Colon (tissue), 2 donors: ENCODE measurements around the gene FGD6.
"Not testable (repeated sequence)": the region's sequence is repeated elsewhere in the genome, so short reads cannot be mapped to it uniquely, and the experiment has no call there.

Source experiments
- FAIRE-seq: peaks from 2 replicates; lab custom pipeline; 2012; peaks lifted over from hg19 to GRCh38; lab: Jason Lieb, UNC
- donor health status: control.
- donor health status: control.

Gene FGD6

GRCh38 chr12:95234187-95234586 lies 16.9 kb upstream of the FGD6 start:
- not testable (repeated sequence) for FAIRE-seq

- FAIRE-seq: no peak
Measured at GRCh38 chr12:95231190-95231589, 13.9 kb upstream of the FGD6 start.

DNA sequence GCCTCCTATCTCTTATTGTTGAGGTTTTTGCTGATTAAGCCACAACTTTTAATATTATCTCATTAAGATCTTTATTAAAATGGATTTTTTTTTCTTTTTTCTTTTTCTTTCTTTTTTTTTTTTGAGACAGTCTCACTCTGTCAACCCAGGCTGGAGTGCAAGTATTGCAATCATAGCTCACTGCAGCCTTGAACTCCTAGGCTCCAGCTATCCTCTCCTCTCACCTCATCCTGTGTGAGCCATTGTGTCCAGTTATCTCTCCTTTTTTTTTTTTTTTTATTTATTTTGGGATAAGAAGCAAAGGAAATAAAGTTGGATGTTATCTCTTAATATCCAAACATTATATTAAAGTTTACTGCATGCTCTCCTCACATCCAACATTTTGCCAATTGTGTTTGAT lies 13.0 kb upstream of the FGD6 start:
- no peak for FAIRE-seq

- no peak for FAIRE-seq
Measured at GRCh38 chr12:95229636-95230035, 12.4 kb upstream of the FGD6 start.

GRCh38 chr12:95228617-95229016 lies 11.3 kb upstream of the FGD6 start:
- FAIRE-seq: no peak

DNA sequence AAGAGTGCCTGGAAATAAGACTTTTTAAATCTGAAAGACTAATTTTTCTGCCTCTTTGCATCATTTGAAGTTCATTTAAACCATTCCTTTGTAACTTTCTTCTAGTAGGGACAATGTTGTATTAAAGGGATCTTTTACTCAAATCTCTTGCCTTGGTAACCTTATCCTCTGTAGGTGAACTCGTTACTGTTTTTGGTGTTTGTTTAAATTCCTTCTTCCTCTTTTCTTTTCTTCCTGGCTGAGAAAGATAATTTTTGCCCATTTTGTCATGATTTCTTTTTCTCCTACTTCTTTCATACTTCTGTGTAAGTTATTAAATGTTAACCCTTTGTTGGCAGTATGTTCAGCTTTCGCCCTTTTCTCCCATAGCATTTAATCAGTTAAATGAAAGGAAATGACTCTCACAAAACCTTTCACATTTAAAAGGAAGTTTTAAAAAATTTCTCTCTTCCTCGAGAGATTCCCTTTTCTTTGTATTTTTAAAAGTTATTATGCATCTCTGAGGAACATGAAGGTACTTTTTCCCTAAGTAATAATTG lies 10.6 kb upstream of the FGD6 start:
- FAIRE-seq: no peak

DNA sequence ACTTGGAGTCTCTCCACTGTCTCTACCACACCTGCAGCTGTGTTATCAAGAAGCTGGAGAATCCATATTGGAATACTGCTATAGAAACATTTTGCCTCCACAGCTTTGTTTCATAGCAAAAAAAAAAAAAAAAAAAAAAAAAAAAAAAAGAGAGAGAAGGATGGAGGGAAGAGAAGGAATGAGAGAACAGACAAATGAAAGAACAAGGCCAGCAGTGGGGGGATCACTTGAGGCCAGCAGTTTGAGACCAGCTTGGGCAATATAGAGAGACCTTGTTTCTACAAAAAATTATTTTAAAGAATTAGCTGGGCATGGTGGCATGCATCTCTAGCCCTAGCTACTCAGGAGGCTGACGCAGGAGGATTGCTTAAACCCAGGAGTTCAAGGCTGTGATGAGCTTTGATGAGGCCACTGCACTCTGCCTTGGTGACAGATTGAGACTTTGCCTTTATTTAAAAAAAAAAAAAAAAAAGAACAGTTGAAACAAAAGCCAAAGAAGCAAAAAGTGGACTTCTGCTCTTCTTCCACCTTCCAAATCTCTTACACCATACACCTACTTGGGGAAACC lies 8.5 kb upstream of the FGD6 start:
- FAIRE-seq: no peak

- no peak for FAIRE-seq
Measured at GRCh38 chr12:95224202-95225170, 7.2 kb upstream of the FGD6 start.

DNA sequence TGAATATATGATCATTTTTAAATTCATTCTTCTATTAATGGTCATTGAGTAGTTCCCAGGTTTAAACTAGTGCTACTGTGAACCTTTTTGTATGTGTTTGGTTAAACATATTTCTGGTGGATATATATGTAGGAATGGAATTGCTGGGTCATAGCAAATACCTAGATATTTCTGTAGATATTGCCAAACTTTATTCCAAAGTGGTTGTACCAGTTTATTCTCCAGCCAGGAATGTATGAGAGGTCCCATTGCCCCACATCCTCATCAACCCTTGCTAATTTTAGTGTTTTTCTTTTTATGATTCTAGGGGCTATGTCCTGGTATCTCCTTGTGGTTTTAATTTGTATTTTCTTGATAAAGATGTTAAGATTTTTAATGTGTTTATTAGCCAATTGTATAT lies 3.5 kb upstream of the FGD6 start:
- FAIRE-seq: no peak

DNA sequence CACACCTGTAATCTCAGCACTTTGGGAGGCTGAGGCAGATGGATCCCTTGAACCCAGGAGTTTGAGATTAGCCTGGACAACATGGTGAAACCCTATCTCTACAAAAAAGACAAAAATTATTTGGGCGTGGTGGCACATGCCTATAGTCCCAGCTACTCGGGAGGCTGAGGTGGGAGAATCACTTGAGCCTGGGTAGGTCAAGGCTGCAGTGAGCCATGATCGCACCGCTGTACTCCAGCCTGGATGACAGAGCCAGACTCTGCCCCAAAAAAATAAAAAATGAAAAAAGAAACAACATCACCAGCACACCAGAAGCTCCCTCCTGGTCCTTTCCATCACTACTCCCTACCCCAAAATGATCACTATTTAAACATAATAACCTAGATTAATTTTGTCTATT lies 2.9 kb upstream of the FGD6 start:
- FAIRE-seq: no peak

DNA sequence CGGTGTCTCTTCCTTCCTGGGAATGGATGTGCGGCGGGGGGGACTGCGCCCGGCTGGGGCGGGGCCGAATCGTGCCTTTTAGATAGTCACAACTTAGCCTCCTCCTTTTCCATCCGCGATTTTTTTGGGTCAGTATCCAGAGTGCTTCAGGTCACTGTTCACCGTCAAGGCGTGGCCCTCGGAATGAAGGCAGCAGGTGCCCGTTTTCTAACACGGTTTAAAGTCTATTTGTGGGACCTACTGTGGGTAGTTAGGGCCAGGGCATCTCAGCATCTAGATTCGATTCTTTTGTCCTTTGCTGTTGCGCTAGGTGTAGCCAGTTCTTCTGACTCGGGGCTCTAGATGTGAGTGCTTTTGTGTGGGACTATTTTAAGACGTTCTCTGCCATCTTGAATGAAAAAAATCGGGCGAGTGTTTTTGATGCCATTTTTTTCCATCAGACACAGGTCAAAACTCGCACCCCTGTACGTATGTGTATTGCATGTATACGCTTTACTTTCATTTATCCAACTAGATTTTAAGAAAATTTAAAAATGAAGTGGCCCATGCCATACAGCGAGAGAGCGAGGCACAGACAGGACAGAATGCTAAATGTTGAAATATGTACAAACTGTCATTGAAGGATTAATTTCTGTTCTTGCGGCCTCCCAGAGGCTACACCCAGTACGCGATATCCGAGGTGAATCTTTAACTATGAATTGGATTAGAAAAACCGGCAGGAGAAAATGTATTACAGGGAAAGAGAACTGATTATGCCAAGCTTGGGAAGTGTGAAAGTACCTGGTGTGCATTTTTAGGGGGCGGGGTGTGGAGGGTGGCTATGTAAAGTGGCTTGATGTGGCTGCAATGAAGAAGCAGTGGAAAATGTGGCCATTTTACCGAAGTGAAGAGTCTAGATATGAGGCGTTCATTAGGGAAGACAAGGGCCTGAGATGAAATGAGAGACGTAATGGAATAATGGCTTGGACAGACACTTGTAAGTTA lies 1.2 kb upstream of the FGD6 start:
- no peak for FAIRE-seq

DNA sequence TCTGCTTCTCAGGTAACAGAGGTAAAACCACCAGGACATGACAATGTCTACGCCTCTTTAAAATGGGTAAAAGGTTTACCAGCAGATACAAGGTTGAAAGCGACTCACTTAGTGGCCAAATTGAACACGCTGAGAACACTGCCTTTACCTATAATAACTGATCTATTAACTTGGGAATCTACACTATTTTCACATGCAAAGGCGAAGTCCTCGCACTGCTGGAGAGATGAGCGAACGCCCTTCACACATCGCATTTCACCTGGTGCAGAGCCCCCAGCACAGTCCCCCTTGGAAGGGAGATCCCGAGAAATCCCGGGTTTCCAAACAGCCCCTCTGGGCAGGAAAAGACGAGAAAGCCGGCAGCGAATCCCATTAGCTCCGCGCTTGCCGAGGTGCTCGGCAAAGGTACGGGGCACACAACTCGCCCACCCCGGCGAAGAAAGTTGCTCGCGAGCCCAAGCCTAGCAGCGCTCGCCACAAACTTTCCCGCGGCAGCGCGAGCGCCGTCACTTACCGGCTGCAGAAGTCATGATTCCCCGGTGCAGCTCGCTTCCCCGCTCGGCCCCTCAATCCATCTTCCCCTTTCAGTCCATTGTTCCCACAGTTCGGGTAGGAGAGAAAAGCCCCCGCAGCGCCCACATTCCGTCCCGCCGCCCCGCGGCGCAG lies 423 bp downstream of the FGD6 start:
- FAIRE-seq: no peak

DNA sequence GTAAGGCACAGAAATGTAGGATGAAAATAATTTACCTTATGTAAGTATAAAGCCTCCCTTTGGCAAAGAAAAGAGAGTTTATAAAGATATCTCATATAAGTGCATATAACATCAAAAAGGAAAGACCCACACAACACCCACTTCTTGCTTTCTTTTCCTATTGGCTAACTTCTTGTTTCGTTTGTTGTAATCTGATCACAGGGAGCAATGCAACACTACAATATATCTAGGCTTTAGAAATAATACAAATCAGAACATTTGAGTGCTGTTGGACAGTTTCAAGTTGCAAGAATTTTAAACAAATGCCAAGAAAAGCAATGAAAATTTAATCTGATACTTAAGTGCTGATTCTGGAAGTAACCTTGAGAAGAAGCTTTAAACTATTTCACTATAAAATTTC lies 1.3 kb downstream of the FGD6 start:
- no peak for FAIRE-seq

DNA sequence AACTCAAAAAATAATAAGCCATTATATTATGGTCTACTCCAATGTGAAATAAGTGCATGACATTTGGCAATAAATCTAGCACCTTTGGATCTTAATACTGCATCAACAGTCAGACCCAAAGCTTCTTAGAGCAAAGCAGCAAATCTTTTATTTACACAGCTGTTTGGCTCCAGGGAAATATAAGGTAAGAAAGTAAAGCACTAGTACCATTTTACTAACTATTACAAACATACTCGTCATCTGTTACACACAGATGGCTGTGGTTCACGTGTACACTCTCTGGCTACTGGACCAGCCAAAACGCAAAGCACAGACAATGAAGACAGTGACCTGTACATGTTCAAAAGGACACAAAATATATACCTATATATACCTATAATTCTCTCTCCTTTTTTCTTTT lies 2.8 kb downstream of the FGD6 start:
- FAIRE-seq: no peak

DNA sequence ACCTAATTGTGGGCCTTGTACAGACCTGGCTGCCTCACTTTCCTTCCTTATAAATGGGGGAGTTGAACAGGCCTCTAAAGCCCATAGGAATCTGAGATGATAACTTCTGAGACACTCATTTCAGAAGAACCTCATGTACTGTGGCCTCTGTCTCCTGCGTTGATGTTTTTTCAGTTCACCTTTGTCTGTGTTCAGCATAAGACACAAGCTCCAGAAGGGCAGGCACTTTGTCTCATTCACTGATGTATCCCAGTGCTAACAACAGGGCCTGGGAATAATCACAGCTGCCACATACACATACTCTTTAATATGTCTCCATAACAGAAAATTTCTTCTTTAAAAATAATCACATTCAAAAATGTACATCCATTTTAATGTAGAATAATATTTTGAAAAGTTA lies 3.3 kb downstream of the FGD6 start:
- FAIRE-seq: no peak

- FAIRE-seq: no peak
Measured at GRCh38 chr12:95213119-95213518, 4.1 kb downstream of the FGD6 start.

DNA sequence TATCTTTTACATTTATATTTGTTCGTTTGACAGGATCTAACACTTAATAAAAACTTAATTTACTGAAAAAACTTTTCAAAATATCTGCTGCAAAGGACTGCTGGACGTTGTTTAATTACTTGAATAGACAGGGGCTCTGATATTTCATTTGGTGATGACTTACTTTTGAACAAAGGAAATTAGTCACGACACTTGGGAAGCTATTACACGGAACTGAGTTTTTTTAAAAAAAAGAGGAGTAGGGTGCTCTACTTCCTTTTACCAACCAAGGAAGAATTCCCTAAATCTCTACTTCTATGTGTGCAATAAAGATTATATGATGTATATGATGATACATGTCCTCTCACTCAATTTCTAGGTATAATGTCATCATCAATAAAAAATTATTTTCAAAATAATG lies 4.7 kb downstream of the FGD6 start:
- FAIRE-seq: no peak

DNA sequence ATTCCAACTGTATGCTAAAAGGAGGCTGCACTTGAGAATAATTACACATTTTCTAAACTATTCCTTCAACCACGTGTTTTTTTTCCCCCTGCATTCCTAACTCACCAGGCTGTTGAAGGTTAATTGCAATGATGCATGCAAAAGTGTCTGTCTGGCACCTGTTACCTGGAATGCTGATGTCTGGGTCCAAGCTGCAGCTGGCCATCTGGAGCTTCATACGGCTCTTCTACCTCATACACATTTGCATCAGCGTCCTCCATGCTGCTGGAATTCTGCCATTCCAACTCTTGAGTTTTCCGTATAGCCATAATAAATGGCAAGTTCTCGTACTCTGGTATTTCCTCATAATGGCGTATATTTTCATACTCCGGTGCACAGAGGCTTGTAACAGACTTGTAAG lies 8.6 kb downstream of the FGD6 start:
- no peak for FAIRE-seq

DNA sequence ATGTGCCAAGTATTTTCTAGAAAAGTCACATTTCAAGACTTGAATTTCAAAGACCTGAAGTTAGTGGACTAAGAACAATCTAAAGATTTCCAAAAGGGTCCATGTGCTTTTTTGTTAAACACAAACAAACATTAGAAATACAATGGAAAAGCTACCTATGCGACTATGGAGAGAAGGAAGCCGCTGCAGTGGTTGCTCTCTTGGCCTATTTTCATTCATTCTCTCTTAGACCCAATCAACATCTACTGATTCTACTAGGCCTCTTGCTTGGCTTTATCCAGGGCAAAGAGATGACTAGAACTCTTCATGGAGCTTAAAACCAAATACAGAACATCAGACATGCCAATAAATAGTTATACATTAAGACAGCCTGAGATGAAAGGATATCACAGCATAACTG lies 9.9 kb downstream of the FGD6 start:
- no peak for FAIRE-seq

GRCh38 chr12:95206916-95207315 lies 10.4 kb downstream of the FGD6 start:
- FAIRE-seq: no peak

DNA sequence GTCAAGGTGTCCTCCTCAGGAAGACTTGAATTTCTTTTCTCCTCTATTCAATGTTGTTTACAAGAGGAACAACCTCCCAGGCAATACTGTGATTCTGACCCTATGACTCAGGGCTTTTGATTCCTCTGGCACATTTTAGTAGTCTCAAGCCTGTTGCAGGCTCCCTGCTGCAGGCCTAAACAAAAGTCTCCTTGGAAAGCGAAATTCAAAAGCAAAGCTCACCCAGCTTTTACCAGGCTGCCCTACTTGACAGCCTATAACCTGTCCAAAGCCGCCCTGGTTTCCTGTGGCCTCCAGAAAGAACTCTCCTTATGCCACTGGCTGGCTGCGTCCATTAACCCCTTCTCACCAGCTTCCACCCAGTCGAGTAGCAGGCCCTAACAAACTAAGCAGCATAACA lies 11.6 kb downstream of the FGD6 start:
- FAIRE-seq: no peak
